Measurements from ENCODE around the gene PHF21B.

Gene PHF21B

DNA sequence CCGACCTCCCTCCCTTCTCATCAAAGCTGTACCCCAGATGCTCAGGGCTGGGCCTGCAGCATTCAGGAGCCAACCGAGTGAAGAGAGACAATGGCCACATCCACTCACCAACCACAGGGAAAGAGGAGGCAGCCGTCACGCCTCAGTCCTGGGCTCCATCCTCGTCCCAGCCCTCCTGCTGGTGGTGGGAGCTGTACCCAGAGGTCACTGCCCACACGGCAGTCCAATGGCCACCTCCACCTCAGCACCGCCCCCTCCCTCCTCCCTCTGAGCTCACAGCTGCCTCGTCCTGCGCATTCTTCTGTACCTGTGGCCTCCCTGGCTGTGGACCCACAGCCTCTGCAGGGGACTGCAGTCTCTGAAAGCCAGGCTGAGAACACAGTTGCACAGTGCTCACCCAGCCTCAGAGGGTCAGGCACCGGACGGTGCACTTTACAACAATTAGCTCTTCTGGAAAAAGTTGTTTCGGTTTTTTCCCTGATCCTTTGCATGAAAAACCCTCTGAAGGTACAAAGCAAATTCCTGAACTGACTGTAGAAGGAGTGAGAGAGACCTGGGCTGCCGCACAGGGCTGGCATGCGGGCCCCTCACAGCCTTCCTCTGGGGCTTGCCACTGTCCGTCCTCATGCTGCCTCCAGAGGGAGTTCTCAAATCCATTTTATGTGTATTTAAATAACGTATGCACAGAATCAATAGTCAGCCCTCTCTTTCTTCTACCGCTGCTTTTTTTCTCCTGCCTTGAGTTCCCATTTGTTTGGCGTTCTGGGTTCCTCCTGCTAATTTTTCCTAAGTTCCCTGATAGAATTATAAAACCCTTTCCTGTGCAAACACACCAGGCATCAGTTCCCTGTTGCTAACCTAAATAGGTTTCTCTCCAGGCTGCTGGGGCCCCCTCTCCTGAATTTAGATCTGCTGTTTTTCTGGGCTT is 52.7 kb downstream of the PHF21B start:
- no peak for DNase-seq

GRCh38 chr22:44955102-44955501 is 54.7 kb downstream of the PHF21B start:
- DNase-seq, result no peak

- DNase-seq, result no peak
Observed at GRCh38 chr22:44954149-44954548, 55.7 kb downstream of the PHF21B start.

DNA sequence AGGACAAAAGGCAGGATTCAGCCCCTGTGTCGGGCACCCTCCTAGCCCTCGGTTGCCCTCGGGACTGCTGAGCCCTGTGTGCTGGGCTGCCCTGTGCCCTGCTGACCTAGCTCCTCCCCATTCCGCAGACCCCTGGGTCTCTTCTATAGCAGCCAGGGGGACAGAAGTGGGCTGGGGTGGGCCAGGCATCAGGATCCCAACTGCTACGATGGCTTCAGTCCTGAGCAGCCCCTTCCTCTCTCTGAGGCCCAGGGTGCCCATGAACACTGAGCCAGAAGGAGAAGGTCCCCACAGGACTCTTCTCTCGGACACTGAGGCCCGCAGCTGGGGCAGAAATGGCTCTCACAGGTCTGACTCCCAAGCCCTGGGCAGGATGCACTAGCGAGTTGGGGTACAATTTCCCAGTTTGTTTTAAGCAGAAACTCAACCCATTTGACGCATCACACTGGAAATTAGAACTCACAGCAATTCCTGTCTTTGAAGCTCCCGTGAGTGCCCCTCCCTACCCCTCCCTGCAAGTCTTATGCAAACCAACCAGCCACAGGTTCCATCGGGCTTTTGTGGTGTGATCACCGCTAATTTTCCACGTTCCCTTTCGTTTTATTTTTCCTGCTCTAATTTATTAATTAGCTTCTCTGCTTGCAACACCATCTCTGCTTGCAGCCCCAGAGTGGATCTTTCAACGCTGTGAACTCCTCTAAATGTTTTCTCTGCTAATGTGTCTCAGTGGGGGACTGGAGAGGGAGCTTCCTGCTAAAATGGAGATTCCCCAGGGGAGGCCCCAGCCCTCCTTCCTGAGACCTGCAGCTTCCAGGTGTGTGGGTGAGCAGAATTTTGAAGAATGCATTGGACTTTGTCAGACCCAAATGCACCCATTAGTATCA is 56.7 kb downstream of the PHF21B start:
- DNase-seq, result no peak

GRCh38 chr22:44951510-44951816 is 58.3 kb downstream of the PHF21B start:
- no peak for DNase-seq

DNA sequence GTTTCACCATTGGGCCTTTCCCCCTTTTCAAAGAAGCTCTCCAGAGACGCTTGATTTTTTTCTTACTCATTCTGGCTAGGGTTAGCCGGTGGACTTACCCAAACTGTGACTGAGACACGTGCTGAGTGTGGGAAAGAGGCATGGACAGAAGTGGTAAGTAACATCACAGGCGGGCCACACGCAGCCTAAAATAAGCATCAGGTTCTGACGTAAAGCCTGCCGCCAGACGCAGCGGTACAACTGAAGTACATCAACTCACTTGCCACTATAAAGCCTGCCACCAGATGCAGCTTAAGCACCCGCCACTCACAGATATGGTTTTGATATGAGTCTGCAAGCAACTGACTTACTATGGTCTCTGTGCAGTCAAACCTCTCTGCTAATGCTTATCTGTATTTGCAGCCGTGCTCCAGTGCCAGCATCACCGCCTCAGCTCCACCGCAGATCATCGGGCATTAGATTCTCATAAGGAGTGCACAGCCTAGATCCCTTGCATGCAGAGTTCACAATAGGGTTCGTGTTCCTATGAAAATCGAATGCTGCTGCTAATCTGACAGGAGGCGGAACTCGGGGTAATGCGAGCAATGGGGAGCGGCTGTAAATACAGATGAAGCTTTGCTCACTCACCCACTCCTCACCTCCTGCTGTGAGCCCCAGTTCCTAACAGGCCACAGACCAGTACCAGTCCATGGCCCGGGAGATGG is 58.8 kb downstream of the PHF21B start:
- no peak for DNase-seq

- no peak for DNase-seq
Observed at GRCh38 chr22:44947846-44948245, 62.0 kb downstream of the PHF21B start.

DNA sequence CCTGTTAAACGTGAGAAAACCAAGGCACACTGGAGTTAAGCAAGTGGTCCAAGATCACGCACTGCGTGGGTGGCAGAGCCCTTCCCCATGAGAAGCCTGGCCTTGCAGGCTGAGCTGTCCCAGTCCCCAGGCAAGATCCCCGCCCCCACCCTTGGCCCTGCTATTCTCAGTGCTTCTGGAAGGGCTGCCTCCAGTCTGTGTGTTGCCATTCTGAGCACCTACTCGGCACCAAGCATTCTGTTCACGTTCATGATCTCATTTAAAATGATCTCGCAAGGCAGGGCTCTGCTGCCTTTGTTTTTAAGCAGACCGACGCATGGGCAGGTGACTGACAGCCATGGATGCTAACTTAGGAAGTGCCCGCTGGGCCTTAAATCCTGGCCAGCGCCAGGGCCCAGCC is 62.8 kb downstream of the PHF21B start:
- DNase-seq, result no peak

GRCh38 chr22:44944883-44945601 is 64.8 kb downstream of the PHF21B start:
- no peak for DNase-seq

- no peak for DNase-seq
Observed at GRCh38 chr22:44943701-44944324, 66.0 kb downstream of the PHF21B start.

DNA sequence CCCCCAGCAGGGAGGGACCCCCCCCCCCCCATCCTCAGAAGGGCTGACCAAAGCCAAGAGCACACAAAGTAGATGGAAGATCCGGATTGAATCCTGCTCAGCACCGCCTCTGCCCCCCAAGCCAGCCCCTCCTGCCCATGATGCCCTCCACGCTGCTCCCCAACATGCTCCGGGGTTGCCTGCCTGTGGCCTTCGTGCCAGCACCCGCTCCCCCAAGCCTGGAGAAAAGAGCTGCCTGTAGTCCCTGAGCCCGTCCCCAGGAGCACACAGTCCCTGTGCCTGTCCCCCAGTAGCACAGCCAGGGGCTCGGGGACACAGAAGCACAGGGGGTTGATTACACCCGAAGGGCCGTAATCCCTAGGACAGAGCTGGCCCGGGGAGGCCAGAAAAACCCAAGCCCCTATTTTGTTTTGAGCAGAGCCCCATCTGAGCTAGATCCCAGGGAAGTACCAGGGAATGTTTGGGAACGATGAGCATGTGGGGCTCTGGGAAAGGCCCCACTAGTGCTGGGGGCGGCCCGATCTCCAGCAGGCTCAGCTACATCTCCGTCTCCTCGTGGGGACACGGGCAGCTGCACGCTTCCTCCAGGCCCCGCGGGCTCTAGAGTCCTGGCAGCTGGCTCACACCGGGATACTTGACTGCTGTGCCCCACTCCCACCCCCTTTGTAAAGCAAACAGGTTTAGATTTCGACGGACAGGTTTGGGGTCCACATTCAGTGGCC is 66.7 kb downstream of the PHF21B start:
- DNase-seq, result no peak

DNA sequence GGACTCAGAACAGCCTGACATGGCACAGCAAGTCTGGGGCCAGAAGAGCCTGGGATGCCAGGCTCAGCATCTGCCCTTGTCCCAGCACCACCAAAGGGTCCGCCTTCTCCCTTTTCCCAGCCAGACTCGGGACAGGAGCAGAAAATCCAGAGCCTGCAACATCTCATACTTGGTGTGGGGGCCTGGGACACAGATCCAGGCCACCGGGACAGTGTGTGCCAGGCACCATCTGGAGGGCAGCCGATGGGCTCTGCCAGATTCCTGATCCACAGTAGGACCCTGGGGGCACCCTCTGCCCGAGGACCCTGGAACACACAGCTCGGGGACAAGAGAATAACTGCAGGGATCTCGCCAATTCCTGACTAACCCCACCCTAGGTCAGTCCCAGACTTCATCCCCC is 67.7 kb downstream of the PHF21B start:
- DNase-seq, result no peak

DNA sequence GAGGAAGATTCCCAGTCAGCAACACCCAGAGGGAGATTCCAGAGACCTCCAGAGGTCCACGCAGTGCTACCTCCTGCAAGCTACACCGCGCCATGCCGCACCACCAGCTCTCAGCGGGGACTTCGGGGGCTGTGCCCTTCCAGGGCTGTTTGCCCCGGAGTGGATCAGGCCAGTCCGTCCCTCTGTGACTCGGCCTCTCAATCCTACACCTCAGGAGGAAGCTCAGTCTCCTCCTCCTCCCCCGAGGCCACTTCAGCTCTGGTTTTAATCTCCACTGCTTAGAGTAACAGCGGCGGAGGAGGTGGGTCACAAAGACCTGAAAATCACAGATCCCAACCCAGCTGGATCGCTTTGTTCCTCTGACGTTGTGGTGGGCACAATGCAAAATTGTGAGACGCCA is 68.6 kb downstream of the PHF21B start:
- DNase-seq, result no peak

GRCh38 chr22:44940130-44940529 is 69.7 kb downstream of the PHF21B start:
- DNase-seq, result no peak

DNA sequence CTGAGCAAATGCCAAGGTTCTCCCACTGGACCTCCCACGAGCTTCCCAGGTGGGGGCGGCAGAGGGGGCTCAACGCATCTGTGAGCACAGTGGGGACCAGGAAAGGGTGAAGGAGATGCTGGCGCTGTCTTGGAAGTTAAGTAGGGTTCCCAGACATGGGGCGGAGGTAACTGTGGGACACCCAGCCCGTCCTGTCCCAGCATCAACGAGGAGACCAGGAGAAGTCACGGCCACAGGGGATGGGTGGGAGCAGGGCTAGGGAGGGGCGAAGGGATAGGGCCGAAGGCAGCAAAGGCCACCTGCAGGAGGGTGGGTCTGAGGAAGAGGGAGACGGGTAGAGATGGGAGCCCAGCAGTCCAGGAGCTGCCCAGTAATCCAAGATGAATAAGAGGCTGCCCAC is 70.4 kb downstream of the PHF21B start:
- no peak for DNase-seq

DNA sequence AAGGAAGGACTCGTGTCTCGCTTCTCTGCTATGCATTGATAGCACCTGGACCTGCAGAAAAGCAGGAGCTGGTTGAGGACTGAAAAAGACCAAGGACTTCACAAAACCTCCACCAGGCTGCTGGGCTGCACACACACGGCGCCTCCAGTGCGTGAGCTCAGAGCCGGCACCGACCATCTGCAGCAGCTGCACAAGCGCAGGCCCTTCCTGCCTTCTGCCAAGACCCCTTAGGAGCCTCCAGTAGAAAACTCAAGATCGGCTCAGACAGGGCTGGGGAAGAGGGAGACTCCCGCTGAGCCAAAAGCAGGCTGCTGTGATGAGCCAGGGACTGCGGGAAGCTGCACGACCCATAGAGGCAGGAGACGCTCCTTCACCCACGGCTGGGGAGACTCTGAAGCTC is 70.9 kb downstream of the PHF21B start:
- DNase-seq, result no peak

DNA sequence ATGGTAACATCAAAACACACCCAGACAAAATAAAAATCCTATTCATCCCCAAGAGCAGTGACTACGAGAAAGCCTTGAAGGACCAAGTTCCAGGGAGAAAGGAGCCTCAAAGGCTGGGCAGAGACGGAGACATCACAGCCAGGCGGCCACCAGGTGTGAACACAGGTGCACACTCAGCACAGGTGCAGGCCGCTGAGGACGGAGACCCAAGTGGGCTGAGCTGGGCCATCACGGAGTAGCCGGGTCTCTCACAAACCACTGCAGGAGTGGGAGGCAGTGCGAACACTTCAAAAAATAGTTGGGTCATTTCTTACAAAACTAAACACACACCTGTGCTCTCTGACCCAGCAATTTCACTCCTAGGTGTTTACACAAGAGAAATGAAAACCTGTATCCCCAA is 72.6 kb downstream of the PHF21B start:
- DNase-seq, result no peak

DNA sequence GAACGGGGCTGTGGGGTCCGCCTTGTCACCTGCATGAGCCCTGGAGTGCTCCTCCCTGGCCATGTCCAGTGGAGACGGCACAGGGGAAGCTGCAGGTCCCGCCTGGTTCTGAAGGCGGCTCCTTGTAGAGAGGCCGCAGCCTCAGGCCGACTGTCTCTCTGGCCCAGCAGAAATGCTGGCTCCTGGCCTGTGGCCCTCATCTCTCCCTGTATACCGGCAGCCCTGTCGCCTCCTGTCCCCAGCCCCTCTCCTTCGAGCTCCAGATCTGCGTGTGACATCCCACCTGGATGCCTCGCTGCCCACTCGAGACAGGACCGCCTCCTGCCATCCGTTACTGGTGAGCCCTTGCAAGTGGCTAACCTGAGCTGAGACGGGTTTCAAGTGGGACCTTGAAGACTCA is 73.6 kb downstream of the PHF21B start:
- DNase-seq, result no peak

- no peak for DNase-seq
Observed at GRCh38 chr22:44935724-44936123, 74.1 kb downstream of the PHF21B start.

GRCh38 chr22:44934454-44934735 is 75.4 kb downstream of the PHF21B start:
- no peak for DNase-seq

DNA sequence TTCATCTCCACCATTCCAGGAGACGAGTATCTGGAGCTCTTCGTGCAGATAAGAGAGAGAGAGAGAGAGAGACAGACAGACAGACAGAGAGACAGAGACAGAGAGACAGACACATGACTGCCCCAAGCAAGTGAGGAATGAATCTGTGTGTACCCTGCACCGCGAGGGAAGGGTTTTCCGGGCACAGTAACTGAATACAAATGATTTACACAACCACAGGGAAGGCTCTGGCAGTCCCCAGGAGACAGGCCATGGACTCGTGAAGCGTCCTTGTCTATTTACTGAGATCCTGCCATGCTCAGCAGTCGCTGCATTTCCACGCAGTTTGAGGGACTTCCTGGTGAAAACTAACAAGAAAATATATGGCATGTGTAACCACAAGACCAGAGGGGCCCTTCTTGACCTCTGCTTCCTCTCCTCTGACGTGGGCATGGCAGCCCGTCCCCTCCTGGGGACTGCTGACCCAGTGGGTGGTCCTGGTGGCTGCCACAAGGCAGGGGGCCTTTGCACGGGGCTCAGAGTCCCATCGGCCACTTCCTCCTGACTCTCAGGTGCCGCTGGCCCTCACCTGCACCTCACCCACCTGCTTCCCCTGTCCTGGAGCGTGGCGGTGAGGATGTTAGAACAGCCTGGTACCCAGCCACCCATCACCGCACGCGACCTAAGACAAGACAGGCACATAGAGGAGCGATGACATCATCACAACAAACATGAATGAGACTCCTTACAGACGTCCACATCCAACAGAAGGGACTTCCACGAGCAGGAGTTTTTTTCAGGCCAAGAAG is 75.9 kb downstream of the PHF21B start:
- no peak for DNase-seq

Measured in activated effector memory CD4-positive, alpha-beta T cell treated with Interleukin-2 at 50 U/mL for 16 hours (primary cell).